ENCODE data around the gene NTM.

Gene NTM

GRCh38 chr11:132217856-132218255 lies 847.4 kb downstream of the NTM start:
- no peak for DNase-seq

DNA sequence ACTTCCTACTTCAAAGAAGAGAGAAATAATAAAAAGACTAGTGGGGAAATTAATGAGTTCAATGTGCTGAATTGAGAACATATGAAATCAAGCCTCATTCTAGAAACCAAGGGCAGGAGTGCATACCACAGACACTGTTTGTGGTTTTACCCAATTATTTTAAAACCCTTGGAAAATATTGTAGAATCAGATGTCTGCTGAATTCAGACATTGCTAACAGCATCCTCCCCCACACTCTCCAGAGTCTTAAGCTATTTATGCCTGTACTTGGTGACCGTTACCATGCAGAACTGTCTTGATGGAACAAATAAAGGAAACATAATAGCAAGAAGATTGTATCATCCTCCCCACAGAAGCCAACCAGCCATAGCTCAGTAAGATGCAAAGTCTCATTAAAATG lies 850.1 kb downstream of the NTM start:
- DNase-seq: no peak

GRCh38 chr11:132222345-132222744 lies 851.9 kb downstream of the NTM start:
- no peak for DNase-seq

- no peak for DNase-seq
These were observed 856.1 kb downstream of the NTM start for GRCh38 chr11:132226522-132226921.

GRCh38 chr11:132228746-132229325 lies 858.4 kb downstream of the NTM start:
- DNase-seq: no peak

DNA sequence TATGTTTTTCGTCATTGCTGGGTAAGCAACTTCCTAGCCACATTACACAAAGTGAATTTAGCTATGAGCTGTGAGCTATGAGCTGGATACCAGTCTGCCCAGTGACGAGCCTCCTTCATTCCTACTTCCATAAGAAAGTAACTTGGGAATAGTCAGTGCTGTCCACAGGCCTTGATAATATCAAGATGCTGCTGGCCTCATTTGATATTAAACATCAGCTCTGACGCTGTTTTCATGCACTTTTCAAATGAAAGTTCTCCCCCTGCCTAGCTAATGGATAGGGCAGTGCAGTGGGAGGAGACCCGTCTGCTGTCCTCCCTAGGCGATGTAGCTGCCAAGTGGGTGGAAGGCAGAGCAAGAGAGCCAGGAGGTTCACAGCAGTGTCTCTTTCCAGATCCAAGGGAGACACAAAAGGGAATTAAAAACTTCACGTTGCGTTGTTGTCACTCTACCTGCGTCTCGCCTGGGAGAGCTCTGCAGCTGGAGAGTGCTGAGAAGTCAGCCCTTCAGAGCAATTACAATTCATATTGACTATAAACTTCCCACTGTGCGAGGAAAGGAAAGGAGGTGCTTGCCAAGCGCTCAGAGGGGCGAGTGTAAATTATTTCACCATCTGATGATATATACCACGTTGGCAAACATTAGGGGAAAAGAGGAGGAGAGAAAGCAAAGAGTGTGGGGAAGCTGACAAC lies 861.4 kb downstream of the NTM start:
- no peak for DNase-seq

- DNase-seq: no peak
These were observed 864.5 kb downstream of the NTM start for GRCh38 chr11:132234878-132235277.

GRCh38 chr11:132237781-132238180 lies 867.4 kb downstream of the NTM start:
- DNase-seq: no peak

GRCh38 chr11:132238331-132238866 lies 868.0 kb downstream of the NTM start:
- no peak for DNase-seq

DNA sequence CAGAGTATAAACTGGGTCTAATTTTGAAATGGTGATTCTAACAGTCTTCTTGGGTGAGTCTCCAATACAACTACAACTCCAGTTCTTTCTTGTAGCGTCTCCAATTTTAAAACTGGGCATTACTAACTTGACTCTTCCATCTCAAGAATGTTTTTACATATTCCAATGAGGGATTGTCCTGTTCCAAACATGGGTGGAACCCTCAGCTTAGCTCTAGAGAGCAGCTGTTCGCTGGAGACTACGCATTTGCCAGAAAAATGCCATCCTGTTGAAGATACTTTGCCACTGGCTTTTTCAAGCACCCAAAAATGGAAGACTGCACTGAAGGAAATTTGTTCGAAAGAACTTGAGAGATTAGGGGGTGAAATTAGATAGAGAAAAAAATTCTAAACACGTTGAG lies 870.0 kb downstream of the NTM start:
- no peak for DNase-seq

DNA sequence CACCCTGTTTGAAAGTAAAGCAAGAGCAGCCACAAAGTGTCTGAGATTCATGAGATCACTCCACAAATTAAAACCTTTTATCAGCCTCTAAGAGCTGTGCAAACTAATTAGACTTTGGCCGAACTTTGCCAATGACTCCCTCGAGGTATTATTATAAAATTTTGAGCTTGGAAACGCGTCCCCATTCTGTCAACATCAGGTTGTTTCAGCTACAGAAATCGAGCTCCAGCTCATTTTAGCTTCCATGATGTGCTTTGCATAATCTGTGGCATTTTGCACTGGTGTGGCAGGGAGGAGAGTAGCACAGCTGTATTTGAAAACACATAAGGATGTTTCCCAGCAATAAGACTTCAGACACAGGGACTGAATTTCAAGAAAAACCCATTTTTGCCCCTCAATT lies 872.2 kb downstream of the NTM start:
- no peak for DNase-seq

DNA sequence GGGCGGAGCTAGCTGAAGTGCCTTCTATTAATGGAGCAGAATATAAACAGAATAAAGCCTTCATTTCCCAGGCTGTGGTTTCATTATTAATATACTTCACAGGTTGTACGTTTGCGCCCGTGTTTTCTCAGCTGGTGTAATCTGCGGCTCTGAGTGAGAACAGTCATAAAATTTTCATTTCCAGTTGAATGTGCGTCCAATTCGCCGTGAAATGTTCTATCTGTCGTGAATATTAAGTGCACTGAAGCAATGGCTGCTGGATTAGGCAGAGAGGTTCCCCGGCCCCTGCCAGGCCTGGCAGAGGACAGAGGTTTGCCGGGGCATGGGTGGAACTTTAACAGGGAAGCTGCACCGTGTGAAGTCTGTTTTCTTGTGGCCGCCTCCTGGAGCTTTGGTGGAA lies 874.4 kb downstream of the NTM start:
- no peak for DNase-seq

DNA sequence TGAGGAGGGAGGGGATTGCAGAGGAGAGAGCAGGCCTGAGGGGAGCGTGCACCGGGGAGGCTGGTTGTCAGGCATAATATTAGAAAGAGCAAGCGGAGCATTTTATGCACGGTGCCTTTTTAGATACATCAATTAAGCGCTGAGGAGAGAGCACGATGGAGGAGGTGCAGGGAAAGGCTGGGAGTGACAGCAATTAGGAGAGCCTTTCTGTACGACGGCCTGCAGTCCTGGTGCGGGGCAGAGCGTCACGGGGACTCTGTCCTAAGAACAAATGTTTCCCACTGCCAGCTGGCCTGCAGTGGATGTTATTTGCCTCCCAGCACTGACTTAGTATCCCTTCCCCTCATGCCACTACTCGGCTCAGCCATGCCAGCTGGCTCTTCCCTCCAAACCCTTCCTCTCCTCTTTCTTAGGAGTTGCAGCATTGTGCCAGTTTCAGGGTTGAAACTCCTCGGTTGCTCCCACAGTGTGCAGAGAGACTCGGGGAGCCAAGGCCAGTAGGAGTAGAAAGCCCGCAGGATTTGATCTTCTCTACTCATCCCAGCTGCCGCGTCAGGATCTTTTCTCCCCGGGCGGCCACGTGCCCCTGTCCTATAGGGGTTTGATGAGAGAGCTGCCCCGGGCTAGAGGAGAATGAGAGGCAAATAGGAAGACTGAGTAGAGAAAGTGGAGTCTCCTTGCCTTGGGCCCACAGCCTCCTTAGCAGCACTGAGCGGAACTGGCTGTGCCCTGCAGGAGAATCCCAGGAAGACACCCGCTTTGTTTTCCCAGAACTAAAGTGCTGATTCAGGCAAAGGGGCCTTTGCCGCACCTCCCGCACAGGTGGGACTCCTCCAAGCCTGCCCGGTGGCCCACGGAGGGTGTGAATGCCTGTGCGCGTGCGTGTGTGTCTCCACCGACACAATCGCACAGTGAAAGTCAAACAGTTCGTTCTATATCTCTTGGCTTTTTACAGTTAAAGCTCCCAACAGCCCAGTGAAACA lies 875.3 kb downstream of the NTM start:
- DNase-seq: no peak

GRCh38 chr11:132248580-132248979 lies 878.2 kb downstream of the NTM start:
- DNase-seq: no peak

- no peak for DNase-seq
These were observed 878.8 kb downstream of the NTM start for GRCh38 chr11:132249256-132249655.

GRCh38 chr11:132251061-132251460 lies 880.6 kb downstream of the NTM start:
- DNase-seq: no peak

GRCh38 chr11:132253469-132254264 lies 883.3 kb downstream of the NTM start:
- DNase-seq: no peak

- no peak for DNase-seq
These were observed 884.5 kb downstream of the NTM start for GRCh38 chr11:132254906-132255305.

- no peak for DNase-seq
These were observed 886.3 kb downstream of the NTM start for GRCh38 chr11:132256528-132257279.

- no peak for DNase-seq
These were observed 887.5 kb downstream of the NTM start for GRCh38 chr11:132257871-132258270.

GRCh38 chr11:132258875-132259274 lies 888.5 kb downstream of the NTM start:
- DNase-seq: no peak

DNA sequence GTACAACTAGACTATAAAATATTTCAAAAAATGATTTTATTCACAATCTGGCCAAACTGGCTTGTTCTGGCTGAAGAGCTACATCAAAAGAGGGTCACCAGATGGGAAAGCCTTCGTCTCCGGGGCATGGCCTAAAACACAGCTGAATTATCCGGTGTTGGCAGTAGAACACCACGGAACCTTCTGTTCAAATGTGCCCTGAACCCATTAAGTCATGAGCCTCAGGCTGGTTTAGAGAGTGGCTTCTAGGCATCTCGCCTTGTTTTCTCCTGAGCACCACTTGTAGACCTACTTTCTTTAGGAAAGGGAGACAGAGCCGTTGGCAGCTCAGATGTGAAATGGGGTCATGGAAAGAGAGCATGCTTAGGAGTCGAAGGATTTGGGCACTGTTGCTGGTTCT lies 890.2 kb downstream of the NTM start:
- no peak for DNase-seq
